HG02981 (cell line): ENCODE data around the gene ALDH1A3.

Experiments used
- ATAC-seq: cut with Tn5 transposase; IDR thresholded peaks from one replicate; pipeline ENCODE4 v1.9.1; 2021; ENCODE audit warnings: mild to moderate bottlenecking, moderate library complexity; ENCODE audit not compliant: unreplicated experiment

The ALDH1A3 gene

DNA sequence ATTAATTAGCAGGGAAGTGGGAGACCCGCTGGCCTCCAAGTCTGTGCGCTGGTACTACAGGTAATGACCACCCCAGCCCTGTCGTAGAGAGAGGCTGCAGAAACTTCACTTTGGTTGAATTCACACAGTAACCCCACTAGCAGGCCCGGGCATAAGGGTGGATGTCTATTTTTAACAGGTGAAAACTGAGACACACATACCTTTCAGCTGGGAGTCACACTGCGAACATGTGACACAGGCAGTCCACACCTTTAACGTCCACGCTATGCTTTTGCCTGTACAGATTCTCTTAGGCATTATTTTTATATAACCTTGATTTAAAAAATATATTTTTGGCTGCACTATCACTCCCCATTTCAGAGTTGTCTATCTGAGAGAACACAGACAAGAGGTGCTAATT lies 43.4 kb downstream of the ALDH1A3 start:
- ATAC-seq = no peak

DNA sequence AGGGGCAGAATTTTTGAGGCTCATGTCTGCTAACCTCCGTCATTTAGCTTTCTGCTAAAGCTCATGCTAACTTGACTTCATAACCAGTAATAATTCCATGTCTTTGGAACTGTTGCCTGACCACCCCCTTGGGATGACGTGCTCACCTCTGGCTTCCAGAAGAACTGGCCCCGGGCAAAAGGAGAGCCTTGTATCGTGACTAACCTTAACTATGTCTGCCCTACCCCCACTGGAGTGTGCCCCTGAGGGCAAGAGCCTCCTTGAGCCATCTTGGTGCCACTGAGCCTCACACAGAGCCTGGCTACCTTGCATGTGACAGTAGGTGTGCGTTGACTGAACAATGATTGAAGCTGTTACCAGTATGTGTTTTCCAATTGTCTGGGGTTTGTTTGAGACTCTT lies 44.3 kb downstream of the ALDH1A3 start:
- no peak for ATAC-seq

DNA sequence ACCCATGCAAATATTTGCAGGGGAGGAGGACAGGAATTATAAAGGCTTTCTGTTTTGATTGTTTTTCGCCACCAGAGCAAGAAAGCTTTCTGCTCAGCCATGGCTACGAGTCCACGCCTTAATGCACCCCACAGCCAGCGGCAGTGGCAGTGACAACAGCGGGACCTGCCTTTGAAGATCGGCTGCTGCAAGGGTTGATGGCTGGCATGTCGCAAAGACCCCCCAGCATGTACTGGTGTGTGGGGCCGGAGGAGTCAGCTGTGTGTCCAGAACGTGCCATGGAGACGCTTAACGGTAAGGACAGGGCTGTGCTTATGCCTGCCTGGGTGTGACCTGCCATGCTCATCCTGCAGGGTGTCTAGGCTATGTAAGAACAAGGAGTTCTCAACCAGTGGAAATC lies 44.8 kb downstream of the ALDH1A3 start:
- ATAC-seq = no peak

DNA sequence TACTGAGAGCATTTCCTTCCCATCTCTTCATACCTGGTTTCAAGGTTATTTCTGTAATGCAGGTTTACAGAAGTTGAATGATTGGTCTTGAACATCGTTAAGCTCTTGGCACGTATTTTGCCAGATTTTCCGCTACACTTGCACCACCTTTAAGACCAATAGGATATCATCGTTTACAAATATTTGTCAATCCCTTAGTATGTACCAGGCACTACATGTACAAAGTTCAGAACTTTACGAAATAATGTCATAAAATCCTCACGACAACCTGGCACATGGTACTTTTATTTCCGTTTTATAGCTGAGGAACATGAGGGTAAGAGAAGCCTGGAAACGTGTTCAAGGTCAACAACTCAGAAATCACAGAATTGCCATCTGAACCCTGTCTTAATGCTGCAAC lies 45.8 kb downstream of the ALDH1A3 start:
- ATAC-seq = no peak

DNA sequence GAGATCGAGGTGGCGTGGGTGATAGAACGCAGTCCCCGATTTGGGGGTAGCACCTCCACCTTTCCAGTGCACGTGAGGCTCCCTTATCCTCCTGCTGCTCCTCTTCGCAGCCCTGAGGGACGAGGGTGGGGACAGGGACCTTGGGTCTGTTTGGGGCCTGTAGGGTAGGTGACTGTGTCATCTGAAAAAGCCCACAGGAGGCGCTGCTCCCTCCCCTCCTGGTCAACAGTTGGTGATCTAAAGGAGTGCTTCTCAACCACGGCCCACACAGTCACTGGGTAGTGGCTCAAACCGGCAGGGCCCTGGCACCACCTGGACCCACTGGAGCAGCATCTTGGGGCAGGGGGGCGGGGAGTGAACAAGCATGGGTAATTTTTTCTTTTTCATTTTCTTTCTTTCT lies 46.6 kb downstream of the ALDH1A3 start:
- no peak for ATAC-seq

DNA sequence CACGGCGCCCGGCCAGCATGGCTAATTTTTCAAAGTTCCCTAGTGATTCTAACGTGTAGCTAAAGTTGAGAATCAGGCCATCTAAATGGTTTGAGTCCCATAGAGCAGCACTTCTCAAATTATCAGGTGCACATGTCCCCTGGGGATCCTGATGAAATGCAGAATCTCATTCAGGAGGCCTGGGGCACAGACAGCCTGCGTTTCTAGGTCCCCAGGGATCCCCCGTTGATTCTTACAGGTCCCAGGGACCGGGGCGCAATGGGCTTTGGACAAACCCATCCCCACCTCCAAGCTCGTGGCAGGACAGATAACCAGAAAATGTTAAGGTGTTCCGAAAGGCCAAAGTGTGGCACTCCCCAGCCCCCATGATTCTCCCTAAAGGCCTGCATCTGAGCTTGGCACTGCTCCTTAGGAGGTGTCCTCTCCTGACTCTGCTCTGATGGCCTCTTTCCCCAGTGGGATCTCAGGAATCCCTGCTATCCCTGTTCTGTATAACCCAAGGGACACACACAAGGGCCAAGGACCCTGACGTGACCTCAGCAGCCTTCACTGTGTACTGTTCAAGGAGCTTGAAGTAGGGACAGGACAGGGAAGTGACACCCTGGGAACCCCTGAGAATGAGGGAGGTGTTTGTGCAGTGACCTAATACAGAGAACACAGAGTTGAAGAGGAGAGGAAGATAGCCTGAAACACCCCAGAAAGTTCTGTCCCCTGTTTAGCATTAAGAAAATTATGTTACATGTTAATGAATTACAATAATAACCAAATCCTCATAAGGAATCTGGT lies 47.5 kb downstream of the ALDH1A3 start:
- peak; percentile 53 for ATAC-seq

DNA sequence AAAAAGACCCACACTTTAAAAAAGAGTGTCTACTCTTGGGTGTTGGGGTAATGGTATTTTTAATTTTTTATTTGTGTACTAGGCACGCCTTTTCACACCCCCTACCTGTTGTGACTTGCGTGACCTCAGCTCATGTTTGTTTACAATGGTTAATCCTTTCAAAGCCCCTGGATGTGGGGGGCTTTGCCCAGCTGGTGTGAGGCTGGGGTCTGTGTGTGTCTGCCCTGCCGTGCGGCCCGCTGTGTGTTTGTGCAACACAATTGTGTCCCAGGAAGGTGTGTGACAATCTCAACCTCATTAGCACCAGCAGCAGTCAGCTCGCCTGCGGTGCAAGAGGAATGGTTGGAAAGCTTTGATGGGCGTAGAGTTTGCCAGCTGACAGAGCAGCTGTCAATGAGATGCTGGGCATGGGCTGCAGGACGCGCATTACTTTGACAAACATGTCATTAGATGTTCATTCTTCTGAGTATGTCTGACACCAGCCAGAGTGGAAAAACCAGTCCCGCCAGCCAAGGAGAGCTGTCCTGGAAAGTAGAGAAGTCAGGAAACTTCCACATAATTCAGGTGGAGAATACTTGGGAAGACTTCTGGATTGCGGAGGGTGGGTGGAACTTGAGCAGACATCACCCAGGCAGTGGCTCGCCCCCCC lies 49.1 kb downstream of the ALDH1A3 start:
- no peak for ATAC-seq

DNA sequence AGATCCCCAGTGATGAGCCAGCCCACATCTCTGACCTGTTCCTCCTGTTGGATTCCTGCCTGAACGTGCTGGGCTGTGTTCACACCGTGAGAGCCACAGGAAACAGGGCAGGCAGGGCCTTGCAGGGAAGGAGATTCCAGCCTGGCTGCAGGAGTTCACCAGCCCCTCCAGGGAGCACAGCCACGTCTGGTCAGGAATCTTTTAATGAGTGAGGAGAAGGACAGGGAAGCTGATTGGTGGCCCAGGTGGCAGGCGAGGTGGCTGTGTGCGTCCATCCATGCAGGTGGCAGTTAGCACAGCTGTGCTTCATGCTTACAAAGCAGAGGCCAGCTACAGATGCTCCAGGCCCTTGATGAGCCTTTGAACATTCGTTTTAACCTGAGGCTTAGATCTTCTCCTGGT lies 50.0 kb downstream of the ALDH1A3 start:
- ATAC-seq = no peak

DNA sequence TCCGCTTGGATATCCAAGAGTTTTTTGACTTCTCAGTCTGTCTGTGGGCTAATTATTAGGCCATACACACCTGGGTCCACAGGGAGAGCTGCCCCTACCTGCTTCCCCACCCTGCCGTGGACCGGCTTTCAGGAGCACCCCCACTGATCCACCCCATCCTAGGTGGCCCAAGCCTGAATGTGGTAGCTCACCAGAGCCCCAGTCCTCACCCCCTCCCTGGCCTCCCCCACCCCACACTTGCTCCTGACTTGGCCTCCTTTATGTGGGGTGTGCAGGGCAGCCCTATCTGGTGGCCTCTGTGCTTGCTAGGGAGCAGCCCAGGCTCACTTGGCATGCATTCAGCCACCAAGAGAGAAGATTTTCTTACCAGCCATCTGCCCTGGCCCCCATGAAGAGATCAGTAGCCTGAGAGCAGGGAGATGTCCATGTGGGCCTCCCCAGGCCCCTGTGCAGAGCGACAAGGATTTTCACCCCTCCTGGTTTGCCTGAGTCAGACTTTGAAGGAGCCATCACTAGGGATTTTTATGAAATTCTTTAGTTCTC lies 50.7 kb downstream of the ALDH1A3 start:
- no peak for ATAC-seq

DNA sequence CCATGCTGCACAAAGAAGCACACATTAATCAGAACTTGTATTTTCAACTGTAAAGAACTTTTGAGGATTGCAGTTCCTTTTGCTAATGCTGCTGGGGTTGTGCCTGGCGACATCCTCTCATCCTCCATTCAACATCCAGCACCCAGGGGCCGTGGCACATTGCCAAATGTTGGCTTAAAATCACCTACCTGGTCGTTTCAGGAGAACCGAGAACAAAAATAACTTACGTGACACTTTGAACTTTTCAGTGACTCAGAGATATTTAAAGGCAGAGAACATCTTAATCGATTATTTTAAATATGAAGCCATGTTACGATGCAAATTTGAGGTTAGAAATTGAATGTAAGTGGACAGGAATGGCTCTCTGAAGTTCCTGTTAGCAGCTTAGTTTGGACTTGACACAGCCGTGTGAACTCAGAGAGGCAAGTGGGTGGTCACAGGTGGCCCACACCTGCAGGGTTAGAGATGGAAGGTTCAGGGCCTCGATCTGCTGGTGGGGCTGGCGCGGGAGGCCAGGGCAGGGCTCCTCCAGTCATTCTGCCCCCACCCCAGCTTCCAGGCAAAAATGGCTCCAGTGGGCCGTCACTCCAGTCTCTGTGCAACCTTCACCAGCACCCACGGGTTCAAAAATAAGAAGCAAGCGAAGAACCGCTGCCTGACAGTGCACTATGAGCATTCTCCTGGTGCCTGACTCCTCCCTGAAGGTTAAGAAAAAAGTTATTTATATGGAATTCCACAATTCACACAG lies 51.7 kb downstream of the ALDH1A3 start:
- no peak for ATAC-seq

DNA sequence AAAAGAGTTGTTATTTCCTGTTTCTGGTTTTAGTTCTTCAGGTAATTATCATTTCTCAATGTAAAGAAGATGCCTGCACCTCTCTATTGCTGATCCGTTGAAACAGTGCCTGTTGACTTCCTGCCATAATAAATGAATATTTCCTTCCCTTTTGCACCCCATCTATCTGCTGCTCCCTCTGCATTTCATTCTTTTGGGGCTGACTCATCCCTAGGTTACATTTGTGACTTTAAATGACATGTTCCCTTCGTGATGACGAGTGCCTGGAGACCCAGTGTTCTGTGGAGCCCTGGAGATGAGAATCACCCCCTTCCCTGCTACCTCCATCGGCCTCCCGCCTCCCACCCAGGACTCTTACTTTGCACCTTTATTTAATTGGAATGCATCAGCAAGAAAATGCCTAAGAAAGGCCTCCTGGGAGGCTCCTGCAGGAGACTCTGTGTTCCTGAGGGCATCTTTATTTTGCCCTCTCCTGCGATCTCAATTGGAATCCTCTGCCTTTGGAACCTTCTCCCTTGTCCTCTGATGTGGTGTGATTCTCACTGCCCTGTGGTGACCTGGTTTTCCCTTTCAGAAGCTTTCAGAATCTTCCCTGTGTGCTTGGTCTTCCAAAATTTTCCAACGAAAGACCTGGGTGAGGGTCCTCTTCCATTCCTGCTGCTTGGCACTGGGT lies 53.2 kb downstream of the ALDH1A3 start:
- no peak for ATAC-seq

DNA sequence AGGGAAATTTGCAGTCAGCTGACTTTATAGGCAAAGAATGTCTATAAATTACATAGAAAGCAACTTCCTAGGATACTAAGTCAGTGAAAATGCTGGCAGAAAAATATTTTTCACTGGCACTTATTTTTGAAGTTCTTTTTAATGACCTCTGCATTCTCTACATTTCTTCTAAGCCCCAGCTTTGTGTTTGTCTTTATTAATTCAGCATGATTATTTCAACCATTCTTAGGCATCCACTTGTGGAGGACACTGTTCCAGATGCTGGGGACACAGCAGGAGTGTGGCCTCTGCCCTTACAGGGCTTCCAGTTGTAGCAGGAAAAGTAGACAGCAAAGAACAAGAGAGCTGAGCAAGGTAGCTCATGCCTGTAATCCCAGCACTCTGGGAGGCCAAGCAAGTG lies 54.5 kb downstream of the ALDH1A3 start:
- no peak for ATAC-seq

DNA sequence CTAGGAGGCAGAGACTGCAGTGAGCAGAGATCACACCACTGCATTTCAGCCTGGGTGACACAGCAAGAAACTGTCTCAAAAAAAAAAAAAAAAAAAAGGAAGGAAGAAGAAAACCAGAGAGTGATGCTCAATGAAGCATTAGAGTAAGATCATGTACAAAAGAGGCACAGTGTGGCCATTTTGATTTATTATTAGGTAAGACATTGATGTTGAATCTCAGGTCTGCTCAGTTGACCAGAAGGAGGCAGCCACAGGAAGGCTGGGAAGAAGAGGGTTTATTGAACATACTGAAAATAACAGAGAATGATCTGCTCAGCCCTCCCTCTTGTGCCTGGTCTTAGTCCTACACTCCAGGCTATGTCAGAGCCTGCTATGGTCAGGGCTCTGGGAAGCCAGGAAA lies 55.1 kb downstream of the ALDH1A3 start:
- ATAC-seq = no peak

DNA sequence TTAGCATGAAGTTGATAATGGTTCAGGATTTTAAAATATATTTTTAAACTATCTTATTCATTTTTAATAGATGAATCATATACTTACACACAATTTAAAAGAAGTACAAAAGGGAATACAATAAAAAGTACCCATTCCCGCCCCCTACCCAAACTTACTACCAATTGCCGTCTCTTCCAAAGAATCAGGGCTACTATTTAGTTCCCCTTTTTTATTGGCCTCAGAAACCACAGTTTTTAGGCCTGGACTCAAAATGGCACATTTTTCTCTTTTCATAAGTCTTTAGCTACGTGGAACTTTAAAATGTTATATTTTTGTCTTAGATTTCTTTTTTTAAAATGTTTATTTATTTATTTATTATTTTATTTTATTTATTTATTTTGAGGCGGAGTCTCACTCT lies 57.5 kb downstream of the ALDH1A3 start:
- no peak for ATAC-seq

DNA sequence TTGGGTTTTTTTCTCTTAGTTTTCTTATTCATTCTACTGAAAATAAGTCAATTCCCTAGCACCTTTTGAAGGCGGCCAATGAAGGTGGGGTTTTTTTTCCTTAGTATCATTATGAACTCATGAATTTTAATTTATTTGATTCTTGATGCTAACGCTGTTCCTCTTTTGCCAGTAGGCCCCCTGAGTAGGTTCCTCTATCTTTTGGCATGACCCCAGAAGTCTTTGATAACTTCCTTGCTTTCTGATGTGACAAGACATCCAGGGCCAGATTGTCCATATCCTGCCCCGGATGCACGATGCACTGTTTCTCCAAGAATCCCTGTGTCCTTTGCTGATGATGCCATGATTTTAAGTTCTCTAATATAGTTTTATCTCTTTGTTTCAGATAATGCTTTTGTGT lies 60.2 kb downstream of the ALDH1A3 start:
- no peak for ATAC-seq

DNA sequence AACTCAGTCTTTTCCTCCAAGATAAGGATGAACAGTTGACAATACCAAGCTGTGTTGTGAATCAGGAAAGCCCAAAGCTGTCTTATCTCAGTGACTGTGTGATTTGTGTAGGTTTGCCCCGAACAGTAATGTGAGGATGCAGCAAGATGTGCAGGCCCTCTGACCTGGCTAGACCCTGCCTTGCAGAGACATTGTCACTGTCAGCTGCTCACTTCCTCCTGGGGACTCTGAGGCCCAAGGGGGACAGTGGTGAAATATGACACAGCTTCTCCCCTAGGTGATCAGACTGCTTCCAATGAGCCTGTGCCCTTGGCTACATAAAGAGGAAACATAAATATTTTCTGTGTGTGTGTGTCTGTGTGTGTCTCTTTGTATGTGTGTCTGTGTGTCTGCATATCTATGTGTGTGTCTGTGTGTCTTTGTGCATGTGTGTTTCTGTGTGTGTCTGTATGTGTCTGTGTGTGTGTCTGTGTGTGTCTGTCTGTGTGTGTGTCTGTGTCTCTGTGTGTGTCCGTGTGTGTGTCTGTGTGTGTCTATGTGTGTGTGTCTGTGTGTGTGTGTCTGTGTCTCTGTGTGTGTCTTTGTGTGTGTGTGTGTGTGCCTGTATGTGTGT lies 61.2 kb downstream of the ALDH1A3 start:
- peak; percentile 90 for ATAC-seq

DNA sequence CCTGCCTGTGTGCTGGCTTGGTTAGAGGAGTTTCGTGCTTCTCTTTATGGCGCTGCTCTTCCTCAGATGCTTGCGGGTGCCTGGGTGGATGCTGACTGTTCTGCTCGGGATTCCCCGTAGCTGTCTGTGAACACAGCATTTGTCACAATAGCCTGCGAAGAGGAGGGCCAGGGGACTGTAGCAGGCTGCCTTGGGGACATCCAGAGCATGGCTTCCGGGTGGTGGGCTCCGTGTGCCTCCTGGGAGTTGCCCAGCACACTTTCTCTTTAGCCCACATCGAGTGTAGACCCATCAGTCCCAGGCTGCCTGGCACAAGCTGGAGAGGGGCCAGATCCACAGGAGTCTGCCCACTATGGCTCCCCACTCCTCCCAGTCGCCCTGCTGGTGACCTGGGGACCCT lies 61.9 kb downstream of the ALDH1A3 start:
- ATAC-seq = peak; percentile 56

DNA sequence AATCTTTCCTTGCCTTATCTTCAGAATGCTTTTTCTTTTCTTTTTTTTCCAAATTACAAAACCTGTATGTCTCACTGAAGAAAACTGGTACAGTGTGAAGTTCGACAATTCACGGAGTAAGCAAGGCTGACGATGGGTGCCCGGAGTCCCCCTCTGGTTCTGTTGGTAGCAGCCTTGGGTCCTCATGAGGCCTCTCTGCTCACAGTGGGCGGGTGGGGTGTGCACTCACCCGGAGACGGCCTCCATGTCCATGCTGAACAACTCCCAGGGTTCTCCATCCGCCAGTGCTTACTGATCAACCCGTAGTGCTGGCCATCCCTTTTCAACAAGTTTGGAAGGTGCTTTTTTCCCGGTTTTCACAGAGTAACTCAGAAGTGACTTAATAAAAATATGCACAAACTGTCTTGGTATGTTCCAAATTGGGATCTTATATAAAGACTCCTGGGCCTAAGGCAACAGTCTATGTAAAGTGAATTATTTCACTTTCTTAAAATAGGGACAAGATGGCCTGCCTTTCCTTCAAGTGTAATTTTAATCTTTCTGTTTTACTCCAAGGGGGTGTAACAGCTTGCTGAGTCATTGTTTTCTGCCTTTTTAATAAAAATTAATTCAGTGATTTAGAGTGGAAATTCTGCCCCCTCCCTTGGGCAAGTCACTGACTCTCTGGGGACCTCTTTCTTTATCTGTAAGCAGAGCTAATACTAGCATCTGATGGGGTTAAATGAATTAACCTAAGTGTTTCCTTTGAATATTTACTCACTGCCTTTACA lies 63.2 kb downstream of the ALDH1A3 start:
- no peak for ATAC-seq

DNA sequence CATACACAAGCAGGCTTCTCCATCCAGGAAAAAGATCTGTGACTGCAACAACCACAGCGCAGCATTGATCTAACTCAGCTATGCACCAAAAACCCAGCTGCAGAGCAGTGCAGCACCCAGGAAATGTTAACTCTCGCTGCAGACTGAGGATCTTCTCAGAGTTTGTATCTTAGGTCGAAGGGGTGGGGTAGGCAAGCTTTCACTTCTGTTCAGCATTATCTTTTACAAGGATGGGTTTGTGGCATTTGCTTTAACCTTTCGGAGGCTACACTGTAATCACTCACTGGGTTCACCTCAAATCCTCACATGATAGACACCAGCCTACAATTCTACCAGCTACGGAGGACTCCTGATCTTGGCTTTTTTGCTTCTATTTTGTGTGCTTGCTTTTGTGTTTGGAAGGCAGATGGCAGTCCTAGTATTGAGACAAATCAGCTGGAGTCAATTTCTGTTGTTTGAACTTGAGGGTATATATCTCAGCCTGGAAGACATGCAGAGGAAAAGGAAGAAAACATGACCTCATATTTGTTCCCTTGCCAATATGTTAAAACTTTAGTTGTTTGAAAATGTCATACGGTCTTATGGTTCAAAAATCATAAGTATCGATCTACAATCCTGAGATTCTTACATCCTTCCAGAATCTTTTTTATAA lies 64.7 kb downstream of the ALDH1A3 start:
- no peak for ATAC-seq
